Progenitor cell of endocrine pancreas (in vitro differentiated cells): ENCODE results near the gene GSTM5. TPM values are rescaled to one million over a fixed set of nuclear protein-coding genes. Genes with fewer than 3 reads are reported as not detected.
"Not testable (repeated sequence)": the region's sequence is repeated elsewhere in the genome, so short reads cannot be mapped to it uniquely, and the experiment has no call there.

Experiments used
- DNase-seq: peaks from one replicate; pipeline ENCODE4 v3.0.0; 2021; ENCODE audit warnings: low spot score; ENCODE audit not compliant: unreplicated experiment
- H3K27ac Mint-ChIP-seq: 2 replicates; pipeline ENCODE4 v1.8.0; 2021; ENCODE audit warnings: mild to moderate bottlenecking, moderate library complexity, mixed read lengths
- H3K27me3 Mint-ChIP-seq: 2 replicates; pipeline ENCODE4 v1.8.0; 2021; ENCODE audit warnings: mixed read lengths
- H3K36me3 Mint-ChIP-seq: 2 replicates; pipeline ENCODE4 v1.8.0; 2022; ENCODE audit warnings: mixed read lengths; ENCODE audit not compliant: insufficient read depth
- H3K4me1 Mint-ChIP-seq: 2 replicates; pipeline ENCODE4 v1.8.0; 2021; ENCODE audit warnings: low read depth, mixed read lengths
- H3K4me3 Mint-ChIP-seq: 2 replicates; pipeline ENCODE4 v1.8.0; 2021; ENCODE audit warnings: low read depth, mild to moderate bottlenecking, moderate library complexity, mixed read lengths
- H3K9me3 Mint-ChIP-seq: 2 replicates; pipeline ENCODE4 v1.8.0; 2021; ENCODE audit warnings: low read depth, mixed read lengths
- CTCF ChIP-seq: fragments of 200-600 bp; sonication (generic); IDR thresholded peaks from one replicate; pipeline ENCODE4 v1.5.0; 2021; ENCODE audit warnings: antibody characterized with exemption, mild to moderate bottlenecking; ENCODE audit not compliant: unreplicated experiment
- total RNA-seq: library from RNA; stranded (reverse); gene quantifications from 2 replicates; pipeline ENCODE4 v1.2.1, GENCODE V29; 2021

The GSTM5 gene
- total RNA-seq, 1 donor from 2014 or later, result 2.8 TPM

DNA sequence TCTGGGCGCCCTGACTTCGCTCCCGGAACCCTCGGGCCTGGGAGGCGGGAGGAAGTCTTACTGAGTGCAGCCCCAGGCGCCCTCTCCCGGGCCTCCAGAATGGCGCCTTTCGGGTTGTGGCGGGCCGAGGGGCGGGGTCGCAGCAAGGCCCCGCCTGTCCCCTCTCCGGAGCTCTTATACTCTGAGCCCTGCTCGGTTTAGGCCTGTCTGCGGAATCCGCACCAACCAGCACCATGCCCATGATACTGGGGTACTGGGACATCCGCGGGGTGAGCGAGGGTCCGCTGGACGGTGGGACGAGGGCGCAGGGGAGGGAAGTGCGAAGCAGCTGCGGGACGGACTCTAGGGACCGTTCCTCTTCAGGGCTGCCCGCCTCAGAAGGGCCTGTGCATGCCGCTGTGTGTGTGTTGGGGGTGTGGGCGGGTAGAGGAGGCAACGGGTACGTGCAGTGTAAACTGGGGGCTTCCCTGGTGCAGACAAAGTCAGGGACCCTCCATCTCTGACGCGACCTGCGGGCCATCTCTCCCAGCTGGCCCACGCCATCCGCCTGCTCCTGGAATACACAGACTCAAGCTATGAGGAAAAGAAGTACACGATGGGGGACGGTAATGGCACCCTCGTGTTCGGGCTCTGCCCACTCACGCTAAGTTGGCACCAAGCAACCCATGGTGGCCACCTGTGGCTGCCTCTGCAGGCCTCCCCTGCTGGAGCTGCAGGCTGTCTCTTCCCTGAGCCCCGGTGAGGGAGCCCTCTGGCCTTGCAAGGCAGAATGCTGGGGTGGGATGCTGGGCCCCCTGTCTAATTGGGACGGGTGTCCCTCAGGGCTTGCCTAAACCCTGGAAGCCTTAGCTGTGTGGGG lies 24.2 kb upstream of the GSTM5 start, which contains the start of gene GSTM1:
Gene GSTM1, plus strand, starts transcription at position 177 of the 859 bp plus-strand sequence. Its CDS starts 57 bp downstream, at position 234.
- Mint-ChIP-seq H3K27ac (peak within 1 kb of the TSS; percentile 95), H3K4me3 (peak within 1 kb of the TSS; percentile 74), H3K9me3 (no peaks in the 10 kb centered on the region), H3K27me3 (no peaks in the 10 kb centered on the region), H3K4me1 (no peaks in the 10 kb centered on the region), H3K36me3 (no peaks in the 10 kb centered on the region)
- DNase-seq, result peak; percentile 43
- TF ChIP-seq CTCF, result peak; percentile 37

- Mint-ChIP-seq H3K27ac (no peak overlapping the region), H3K4me1 (no peaks in the 10 kb centered on the region), H3K36me3 (no peaks in the 10 kb centered on the region), H3K27me3 (no peaks in the 10 kb centered on the region), H3K9me3 (no peaks in the 10 kb centered on the region), H3K4me3 (no peak overlapping the region)
- no peak for TF ChIP-seq CTCF
- no peak for DNase-seq
These were observed 22.1 kb upstream of the GSTM5 start for GRCh38 chr1:109689844-109690405.

GRCh38 chr1:109691759-109692158 lies 20.3 kb upstream of the GSTM5 start:
- Mint-ChIP-seq H3K27me3 (no peaks in the 10 kb centered on the region), H3K4me3 (no peak overlapping the region), H3K27ac (no peak overlapping the region), H3K9me3 (no peaks in the 10 kb centered on the region), H3K36me3 (no peaks in the 10 kb centered on the region), H3K4me1 (no peaks in the 10 kb centered on the region)
- no peak for DNase-seq
- no peak for TF ChIP-seq CTCF

DNA sequence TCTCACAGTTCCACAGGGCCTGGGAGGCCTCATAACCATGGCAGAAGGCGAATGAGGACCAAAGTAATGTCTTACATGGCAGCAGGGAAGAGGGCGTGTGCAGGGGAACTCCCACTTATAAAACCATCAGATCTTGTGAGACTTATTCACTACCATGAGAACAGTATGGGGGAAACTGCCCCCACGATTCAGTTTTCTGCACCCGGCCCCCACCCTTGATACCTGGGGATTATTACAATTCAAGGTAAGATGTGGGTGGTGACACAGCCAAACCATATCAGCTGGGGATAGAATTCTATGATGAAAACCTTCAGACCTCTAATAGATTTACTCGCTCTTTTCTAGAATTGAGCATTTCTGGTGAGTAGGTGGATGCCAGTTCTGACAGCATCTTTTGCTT lies 17.7 kb upstream of the GSTM5 start:
- not testable (repeated sequence) for H3K36me3 Mint-ChIP-seq, H3K27me3 Mint-ChIP-seq, H3K4me1 Mint-ChIP-seq, H3K4me3 Mint-ChIP-seq, DNase-seq, H3K9me3 Mint-ChIP-seq, H3K27ac Mint-ChIP-seq

- not testable (repeated sequence) for DNase-seq, H3K4me1 Mint-ChIP-seq, H3K27me3 Mint-ChIP-seq, H3K4me3 Mint-ChIP-seq, H3K36me3 Mint-ChIP-seq, H3K27ac Mint-ChIP-seq, H3K9me3 Mint-ChIP-seq
These were observed 16.9 kb upstream of the GSTM5 start for GRCh38 chr1:109695138-109695537.

DNA sequence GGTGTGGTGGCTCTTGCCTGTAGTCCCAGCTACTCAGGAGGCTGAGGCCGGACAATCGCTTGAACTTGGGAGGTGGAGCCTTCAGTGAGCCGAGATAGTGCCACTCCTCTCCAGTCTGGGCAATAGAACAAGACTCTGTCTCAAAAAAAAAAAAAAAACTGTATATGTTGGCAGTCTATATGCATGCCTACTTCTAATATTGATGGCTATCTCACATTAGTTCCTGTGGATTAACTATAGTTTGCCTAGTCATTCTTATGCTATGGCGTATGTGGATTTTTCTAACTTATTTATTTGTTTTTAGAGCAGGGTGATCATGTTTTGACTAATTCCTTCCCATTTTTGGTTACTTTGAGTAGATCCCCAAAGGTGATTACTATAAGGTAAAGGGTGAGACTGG lies 15.0 kb upstream of the GSTM5 start:
- Mint-ChIP-seq H3K4me3 (no peak overlapping the region), H3K9me3 (no peaks in the 10 kb centered on the region), H3K4me1 (no peaks in the 10 kb centered on the region), H3K27me3 (no peaks in the 10 kb centered on the region), H3K27ac (no peak overlapping the region), H3K36me3 (no peaks in the 10 kb centered on the region)
- no peak for TF ChIP-seq CTCF
- DNase-seq, result no peak

DNA sequence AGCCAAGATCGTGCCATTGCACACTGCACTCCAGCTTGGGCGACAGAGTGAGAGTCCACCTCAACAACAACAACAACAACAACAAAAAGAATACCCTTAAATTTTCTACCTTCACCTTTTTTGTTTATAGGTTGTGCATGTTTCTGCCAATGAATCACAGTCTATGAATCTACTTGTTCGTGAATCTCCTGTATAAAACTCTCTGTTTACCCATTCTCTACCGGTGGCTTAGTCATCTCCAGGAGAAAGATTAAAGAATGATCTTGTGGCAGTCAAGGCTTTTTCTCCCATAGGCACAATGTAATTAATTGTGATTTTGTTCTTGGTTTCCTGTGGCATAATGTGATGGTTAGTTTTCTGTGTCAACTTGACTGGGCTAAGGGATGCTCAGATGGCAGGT lies 14.2 kb upstream of the GSTM5 start:
- not testable (repeated sequence) for H3K36me3 Mint-ChIP-seq, H3K4me3 Mint-ChIP-seq, H3K27ac Mint-ChIP-seq, H3K9me3 Mint-ChIP-seq, H3K27me3 Mint-ChIP-seq, H3K4me1 Mint-ChIP-seq, DNase-seq

GRCh38 chr1:109702940-109703339 lies 9.1 kb upstream of the GSTM5 start:
- not testable (repeated sequence) for DNase-seq, H3K4me3 Mint-ChIP-seq, H3K27me3 Mint-ChIP-seq, H3K36me3 Mint-ChIP-seq, H3K27ac Mint-ChIP-seq, H3K4me1 Mint-ChIP-seq
- peaks cover 17% of the 10 kb centered on the region for H3K9me3 Mint-ChIP-seq
